SIG-M5 treated with dmso at 0.1 percent for 504 hours (cell line): ENCODE measurements around the gene RXRA.

Experiments
- DNase-seq: peaks from one replicate; lab custom pipeline; 2025; ENCODE audit not compliant: unreplicated experiment; lab: John Stamatoyannopoulos, UW

RXRA gene

GRCh38 chr9:134429481-134429880, 103.2 kb downstream of the RXRA start:
- DNase-seq: no peak

DNA sequence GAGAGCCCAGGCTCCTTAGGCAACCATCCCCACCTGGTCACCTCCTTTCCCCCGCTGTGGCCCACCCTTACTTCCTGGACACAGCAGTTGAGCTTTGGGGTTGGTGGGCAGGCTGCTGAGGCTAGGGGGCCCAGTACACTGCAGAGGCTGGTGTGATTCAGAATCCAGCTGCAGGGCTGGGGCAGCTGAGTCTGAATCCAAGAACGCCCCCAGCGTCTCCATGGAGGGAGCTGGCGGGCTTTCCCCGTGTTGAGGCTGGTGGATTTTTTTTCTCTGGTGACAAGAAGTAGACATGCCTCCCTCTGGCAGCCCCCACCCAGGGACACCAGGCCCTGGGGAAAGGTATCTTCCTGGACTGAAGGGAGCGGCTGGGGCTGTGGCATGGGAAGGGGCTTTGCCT, 104.8 kb downstream of the RXRA start:
- no peak for DNase-seq

DNA sequence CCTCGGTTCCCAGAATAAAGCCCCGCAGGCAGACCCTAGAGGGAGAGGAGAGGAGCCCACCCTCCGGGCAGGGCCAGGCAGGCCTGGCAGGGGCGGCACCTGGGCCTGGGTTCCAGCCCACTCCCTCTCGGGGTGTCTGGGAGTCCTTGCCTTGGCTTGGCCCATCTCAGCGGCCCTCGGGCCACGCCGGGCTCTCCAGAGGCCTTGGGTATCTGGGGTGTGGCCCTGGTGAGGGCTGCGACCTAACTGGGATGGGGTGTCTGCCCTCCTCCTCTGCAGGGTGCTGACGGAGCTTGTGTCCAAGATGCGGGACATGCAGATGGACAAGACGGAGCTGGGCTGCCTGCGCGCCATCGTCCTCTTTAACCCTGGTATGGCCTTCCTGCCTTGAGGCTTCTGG, 105.4 kb downstream of the RXRA start:
- no peak for DNase-seq

DNA sequence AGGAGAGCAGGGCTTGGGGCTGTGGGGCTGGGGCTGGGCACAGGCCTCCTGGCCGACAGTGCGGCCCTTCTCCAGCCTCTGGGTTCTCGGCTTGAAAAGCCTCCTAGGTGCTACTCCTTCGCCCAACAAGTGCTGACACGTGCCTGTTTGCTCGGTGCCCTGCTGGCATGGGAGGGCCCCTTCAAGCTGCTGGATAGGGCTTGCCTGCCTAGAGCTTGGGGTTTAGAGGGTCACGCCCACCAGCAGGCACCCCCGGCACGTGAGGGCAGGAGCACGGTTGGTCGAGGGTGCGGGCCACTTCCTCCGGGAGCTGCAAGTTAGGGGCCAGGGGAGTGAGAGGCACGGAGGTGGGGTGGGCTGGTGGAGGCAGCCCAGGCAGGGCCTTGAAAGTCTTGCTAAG, 106.2 kb downstream of the RXRA start:
- no peak for DNase-seq

DNA sequence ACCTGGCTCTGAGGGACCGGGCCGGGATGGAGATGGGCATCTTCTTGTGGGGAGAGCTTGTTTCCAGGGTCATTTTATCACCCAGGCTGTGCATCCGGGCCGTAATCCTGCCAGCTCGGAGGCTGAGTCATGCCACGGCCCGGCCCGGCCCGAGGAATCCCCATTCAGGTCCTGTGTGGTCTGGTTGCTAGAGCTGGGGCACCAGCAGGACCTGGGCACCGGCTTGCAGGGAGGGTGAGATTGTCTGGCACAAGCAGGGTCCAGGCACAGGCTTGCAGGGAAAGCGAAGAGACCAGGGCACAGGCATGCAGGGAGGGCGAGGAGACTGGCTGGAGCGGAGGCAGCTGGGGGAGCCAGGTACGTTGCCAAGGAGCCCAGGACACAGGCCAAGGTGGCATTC, 106.8 kb downstream of the RXRA start:
- DNase-seq: no peak

GRCh38 chr9:134433909-134434882, 107.9 kb downstream of the RXRA start:
- no peak for DNase-seq

DNA sequence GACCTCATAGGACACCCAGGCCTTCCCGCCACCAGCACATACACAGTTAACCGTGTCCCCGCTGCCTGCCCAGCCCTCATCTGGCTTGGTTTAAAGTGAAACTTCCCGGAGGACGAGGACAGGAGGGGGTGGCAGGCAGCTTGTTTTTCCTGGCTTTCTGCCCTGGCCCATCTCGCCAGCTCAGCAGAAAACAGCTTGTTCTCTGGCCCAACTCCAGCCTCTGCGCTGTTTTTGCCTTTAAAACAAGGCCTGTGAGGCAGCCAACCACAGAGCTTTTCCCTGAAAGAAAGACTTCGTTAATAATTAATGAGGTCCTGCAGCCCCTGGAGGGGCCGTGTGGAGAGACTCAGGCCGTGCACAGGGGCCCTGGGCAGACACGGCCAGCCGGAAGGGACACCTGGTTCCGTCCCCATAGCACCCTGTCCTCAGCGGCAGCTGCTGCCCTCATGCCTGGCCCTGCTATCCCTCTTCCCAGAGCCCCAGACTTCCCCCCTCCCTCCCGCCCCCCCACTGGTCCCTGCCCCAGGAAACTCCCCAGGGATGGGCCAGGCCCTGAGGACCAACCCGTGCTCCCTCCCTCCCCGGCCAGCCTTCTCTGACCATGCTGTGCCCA, 108.7 kb downstream of the RXRA start:
- DNase-seq: no peak

- DNase-seq: no peak
These were observed 109.5 kb downstream of the RXRA start for GRCh38 chr9:134435550-134436378.

GRCh38 chr9:134436379-134436762, 110.1 kb downstream of the RXRA start:
- DNase-seq: no peak

DNA sequence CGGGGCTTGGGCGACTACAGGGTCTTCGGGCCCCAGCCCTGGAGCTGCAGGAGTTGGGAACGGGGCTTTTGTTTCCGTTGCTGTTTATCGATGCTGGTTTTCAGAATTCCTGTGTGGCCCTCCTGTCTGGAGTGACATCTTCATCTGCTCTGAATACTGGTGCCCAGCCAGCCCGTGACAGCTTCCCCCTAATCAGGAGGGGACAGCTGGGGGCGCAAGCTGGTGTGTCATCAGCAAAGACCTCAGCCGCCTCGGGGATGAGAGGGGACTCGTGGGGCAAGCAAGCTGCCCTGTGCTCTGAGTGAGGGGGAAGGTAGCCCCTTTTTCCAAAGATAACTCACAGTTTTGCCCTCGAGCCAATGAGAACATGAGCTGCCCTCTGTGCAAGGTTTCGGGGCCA, 110.7 kb downstream of the RXRA start:
- no peak for DNase-seq

DNA sequence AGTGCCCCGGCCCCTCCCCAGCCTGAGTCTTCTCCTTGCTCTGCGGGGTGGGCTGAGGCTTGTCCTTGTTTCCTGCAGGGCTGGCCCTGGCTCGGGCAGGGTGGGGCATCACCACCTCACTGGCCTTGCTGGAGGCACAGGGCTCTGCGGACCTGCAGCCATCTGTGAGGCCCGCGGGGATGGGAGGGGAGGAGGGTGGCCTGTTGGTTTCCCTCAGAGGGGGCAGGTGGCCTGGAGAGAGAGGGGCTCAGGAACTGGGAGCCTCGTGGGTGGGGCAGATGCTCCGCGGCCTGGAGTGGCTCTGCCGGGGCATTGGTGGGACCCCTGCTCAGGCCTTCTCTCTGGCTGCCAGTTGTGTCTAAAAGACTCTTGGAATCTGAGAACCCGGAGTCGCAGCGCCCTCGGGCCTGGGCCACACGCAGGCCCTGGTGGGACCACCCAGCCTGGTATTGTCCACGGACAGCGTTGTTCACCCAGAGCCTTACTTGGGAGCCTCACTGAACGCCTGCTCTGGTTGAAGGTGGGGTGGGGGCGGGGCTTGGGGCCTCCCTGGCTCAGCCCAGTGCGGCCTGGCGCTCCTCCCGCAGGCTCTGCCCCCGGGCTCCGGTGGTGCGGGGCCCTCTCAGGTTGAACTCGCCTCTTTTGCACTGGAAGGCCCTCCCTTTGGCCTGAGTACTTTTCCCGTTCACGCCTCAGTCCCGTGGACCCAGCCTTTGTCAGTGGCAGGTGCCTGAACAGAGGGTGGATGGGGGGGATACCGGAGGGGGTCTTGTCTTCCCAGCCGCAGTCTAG, 111.3 kb downstream of the RXRA start:
- DNase-seq: no peak

- DNase-seq: no peak
These were observed 112.0 kb downstream of the RXRA start for GRCh38 chr9:134438195-134438788.

- no peak for DNase-seq
These were observed 113.1 kb downstream of the RXRA start for GRCh38 chr9:134439368-134439784.

DNA sequence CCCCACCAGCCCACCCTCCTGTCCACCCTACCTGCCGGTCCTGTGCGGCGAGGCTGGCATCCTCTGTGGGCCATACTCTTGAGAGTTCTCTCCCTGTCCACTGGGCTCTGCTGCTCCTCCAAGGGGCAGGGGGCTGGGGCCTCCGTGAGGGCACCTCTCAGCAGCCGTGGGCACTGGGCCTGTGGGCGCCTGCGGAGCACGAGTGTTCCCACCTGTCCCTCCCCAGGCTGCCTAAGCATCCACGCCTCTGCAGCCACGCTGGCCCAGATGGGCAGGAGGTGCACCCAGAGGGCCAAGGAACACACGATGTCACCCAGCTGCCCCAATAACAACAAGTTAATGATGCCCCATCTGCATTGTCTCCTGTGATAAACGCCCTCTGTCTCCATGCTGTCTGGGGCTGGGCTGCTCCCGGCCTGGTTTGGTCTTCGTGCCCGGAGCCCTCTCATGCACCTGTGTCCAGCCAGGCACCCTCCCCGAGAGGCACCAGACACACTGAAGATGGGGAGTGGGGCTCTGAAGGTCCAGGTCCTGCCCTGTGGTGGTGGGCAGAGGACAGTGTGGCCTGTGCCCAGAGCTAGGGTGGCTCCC, 114.5 kb downstream of the RXRA start:
- no peak for DNase-seq

DNA sequence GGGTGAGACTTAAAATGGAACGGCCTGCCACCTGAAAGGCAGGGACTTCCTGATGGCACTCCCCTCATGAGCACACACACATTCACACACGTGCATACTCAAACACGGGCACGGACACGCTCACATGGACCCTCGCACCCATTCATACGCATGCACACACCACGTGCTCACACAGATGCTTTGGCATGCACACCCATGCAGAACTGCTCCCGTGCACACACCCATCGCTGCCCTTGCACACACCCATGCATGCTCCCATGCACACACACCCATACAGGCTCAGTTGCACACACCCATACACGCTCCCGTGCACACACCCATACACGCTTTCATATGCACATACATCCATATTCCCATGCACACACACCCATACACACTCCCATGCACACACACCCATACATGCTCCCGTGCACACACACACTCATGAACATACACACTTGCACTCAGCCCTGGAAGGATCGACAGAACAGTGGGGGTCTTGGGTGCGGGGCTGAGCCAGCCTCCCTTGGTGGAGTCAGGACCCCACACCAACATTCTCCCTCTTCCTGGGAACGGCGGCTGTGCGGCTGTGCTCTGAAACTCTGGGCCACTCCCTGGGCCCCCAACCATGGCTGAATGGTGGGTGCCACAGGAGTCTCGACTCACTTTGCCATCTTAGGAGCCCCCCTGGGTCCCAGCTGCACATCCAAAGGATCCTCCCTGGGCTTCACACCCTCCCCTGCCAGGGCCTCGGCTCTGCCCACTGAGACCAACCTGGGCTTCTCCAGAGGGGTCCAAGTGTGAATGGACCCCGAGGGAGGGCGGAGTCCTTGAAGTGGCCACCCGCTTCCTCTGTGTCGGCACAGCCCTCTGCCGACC, 115.2 kb downstream of the RXRA start:
- DNase-seq: no peak

DNA sequence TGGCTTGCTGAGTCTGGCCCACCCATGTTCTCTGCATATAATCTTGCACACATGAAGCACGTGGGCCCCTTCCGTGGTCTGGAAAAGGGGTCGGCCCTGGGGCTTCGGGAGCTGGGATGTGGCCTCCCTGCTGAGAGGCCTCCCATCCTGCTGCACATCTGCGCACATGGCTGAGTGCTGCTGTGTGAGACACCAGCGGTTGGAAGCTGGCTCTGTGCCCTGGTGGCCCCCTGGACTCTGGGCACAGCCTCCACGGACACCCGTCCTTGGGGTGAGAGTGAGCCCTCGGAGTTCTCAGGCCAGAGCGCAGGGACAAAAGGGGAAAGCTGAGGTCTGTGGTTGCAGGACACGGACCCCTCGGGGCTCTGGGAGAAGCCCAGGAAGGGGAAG, 115.8 kb downstream of the RXRA start:
- no peak for DNase-seq

DNA sequence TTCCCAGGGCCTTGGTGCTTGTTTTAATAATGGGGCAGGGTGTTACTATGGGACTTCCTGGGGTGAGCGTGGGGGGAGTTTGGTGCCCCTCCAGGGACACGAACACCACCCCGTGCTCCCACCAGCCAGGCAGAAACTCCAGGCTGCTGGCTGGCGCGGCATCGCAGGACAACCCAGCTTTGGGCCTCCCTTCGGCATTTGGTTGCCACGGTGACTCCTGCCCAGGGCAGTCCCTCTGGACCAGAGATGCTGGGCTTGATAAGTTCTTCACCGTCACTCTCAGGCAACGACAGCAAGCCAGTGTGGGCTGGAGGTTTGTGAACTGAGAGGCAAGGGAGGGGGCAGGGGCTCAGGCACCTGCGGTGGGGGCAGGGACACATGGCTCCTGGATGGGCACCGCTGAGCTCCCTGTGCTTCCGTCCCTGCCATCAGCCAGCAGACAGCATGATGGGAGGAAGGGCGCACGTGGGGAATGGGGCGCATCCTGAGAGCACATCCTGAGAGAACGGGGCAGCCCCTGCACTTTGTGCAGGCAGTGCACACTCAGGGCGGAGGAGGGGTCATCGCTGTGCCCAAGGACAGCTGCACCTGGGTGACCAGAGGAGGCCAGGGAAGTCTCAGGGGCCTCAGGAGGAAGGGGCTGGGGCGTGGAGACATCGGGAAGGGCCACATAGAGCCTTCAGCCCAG, 116.4 kb downstream of the RXRA start:
- DNase-seq: no peak

DNA sequence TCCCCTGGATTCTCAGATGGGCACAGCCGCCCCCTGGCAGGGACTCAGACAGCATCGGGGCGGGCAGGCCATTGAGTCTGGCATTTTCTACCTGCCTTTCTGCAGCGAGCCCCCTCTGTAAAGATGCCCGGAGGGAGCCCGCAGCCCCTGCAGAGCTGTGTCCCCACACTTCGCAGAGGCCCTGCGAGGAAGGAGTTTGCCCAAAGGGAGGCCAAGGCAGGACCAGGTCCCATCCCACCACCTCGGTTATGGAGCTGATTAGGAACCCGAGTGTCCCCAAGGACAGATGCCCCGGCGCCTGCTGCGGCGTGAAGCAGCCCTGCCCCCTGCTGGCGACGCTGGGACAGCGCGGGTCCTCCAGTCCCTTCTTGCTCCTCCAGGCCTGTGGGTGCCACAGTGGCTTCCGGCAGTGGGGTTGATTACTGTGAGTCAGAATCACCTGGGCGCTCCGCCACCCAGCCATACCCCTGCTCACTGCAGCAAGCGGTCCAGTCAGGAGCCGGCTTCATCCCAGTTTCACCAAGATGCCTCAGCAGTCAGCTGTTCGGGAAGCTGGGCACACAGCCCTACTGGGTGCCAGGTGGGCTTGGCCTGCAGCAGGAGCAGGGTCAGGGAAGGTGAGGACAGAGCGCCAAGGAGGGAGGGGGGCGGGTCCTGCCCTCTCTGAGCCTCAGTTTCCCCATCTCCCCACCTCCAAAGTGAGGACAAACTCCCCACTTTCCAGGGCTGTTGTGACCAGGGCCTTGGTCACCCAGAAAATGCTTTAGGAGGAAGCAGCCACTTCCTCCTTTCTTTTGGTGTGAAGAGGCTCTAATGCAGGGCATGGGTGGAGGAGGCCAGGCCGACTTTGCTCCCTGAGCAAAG, 117.2 kb downstream of the RXRA start:
- DNase-seq: peak; percentile 89
